Renal pelvis (tissue), 4 donors: ENCODE data around the gene GLT8D2. TPM values are rescaled to one million over a fixed set of nuclear protein-coding genes. Genes with fewer than 3 reads are reported as not detected.
"Not testable (repeated sequence)": the region's sequence is repeated elsewhere in the genome, so short reads cannot be mapped to it uniquely, and the experiment has no call there.

ENCODE experiments used
- DNase-seq: peaks from one replicate; pipeline ENCODE4 v3.0.0-alpha.2; 2013
- polyA plus RNA-seq, 3 donors: library from polyadenylated mRNA; unstranded; fragments of 120-200 nt; gene quantifications; one replicate each; pipeline ENCODE4 v1.2.1, GENCODE V29; 2013; ENCODE audit not compliant: insufficient read length in 3 of 3

Gene GLT8D2
- polyA plus RNA-seq, 3 donors, result 8.4 to 11.6 (median 10.7) TPM

GRCh38 chr12:104055686-104056388 is 5.8 kb upstream of the GLT8D2 start:
- DNase-seq, result no peak

GRCh38 chr12:104054681-104055346 is 4.8 kb upstream of the GLT8D2 start:
- DNase-seq, result no peak

- DNase-seq, result no peak
Observed at GRCh38 chr12:104050436-104050835, 449 bp upstream of the GLT8D2 start.

- no peak for DNase-seq
Observed at GRCh38 chr12:104049278-104049902, 597 bp downstream of the GLT8D2 start.

- no peak for DNase-seq
Observed at GRCh38 chr12:104048811-104049210, 1.2 kb downstream of the GLT8D2 start.

GRCh38 chr12:104048162-104048561 is 1.8 kb downstream of the GLT8D2 start:
- DNase-seq, result no peak

- no peak for DNase-seq
Observed at GRCh38 chr12:104046306-104046705, 3.7 kb downstream of the GLT8D2 start.

- no peak for DNase-seq
Observed at GRCh38 chr12:104044158-104044557, 5.8 kb downstream of the GLT8D2 start.

- no peak for DNase-seq
Observed at GRCh38 chr12:104042580-104042979, 7.4 kb downstream of the GLT8D2 start.

GRCh38 chr12:104039769-104040168 is 10.2 kb downstream of the GLT8D2 start:
- not testable (repeated sequence) for DNase-seq

- not testable (repeated sequence) for DNase-seq
Observed at GRCh38 chr12:104036143-104036542, 13.8 kb downstream of the GLT8D2 start.

- DNase-seq, result not testable (repeated sequence)
Observed at GRCh38 chr12:104030596-104030995, 19.4 kb downstream of the GLT8D2 start.

GRCh38 chr12:104026841-104027599 is 23.0 kb downstream of the GLT8D2 start:
- DNase-seq, result no peak

- DNase-seq, result no peak
Observed at GRCh38 chr12:104025771-104026170, 24.2 kb downstream of the GLT8D2 start.

GRCh38 chr12:104024348-104024747 is 25.6 kb downstream of the GLT8D2 start:
- no peak for DNase-seq

- no peak for DNase-seq
Observed at GRCh38 chr12:104023710-104024109, 26.3 kb downstream of the GLT8D2 start.

GRCh38 chr12:104022786-104023185 is 27.2 kb downstream of the GLT8D2 start:
- DNase-seq, result no peak

GRCh38 chr12:104021862-104022261 is 28.1 kb downstream of the GLT8D2 start:
- not testable (repeated sequence) for DNase-seq

- DNase-seq, result no peak
Observed at GRCh38 chr12:104012331-104012730, 37.7 kb downstream of the GLT8D2 start.

GRCh38 chr12:104011253-104011652 is 38.7 kb downstream of the GLT8D2 start:
- DNase-seq, result no peak

- no peak for DNase-seq
Observed at GRCh38 chr12:104010606-104011169, 39.3 kb downstream of the GLT8D2 start.

- DNase-seq, result no peak
Observed at GRCh38 chr12:104010121-104010520, 39.9 kb downstream of the GLT8D2 start.
